Posterior cingulate gyrus (tissue), 11 donors: ENCODE results near the gene BICC1.
"Not testable (repeated sequence)": the region's sequence is repeated elsewhere in the genome, so short reads cannot be mapped to it uniquely, and the experiment has no call there.

Source experiments
- DNase-seq, 10 donors: peaks; one replicate each; pipeline versions ENCODE4 v3.0.0 to v3.0.0-alpha.2; 2020 to 2021; ENCODE audit warnings: mixed read lengths in 3 of 10
- intact Hi-C: fragments of 100-400 bp; cut with DNase I; formaldehyde crosslinking; loops from one replicate; pipeline ENCODE4 v1.15.1; 2023

BICC1 gene

GRCh38 chr10:58590152-58590840, 77.6 kb downstream of the BICC1 start:
- intact Hi-C loops: no loop called here
- no peak for DNase-seq

DNA sequence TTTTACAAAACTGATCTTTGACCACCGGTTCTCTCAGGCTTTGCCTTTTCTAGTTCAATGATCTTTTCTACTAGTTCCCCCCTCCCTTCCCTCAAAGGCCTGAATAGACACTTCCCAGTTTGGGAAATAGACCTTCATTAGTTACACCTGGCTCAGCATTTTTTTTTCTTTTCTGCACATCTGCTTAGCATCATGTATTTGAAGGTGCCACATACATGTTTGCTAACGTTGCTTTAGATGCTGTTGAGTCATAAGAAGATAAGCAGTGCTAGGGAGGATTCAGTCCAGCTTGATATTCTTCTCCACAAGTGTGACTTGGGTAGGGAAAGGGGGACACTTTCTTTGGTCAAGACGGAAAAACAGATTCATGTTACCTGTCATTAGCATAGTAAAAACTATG, 78.3 kb downstream of the BICC1 start:
- no peak for DNase-seq
- intact Hi-C loops: no loop called here

DNA sequence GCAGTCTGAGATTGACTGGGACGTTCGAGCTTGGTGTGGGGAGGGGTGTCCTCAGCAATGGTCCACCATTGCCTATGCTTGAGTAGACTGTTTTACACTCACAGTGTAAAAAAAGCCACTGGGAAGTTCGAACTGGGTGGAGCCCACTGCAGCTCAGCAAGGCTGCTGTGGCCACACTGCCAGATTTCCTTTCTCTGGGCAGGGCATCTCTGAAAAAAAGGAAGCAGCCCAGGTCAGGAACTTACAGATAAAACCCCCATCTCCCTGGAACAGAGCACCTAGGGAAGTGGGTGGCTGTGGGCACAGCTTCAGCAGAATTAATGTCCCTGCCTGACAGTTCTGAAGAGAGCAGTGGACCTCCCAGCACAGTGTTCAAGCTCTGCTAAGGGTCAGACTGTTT, 80.3 kb downstream of the BICC1 start:
- no peak for DNase-seq
- intact Hi-C loops: no loop called here

DNA sequence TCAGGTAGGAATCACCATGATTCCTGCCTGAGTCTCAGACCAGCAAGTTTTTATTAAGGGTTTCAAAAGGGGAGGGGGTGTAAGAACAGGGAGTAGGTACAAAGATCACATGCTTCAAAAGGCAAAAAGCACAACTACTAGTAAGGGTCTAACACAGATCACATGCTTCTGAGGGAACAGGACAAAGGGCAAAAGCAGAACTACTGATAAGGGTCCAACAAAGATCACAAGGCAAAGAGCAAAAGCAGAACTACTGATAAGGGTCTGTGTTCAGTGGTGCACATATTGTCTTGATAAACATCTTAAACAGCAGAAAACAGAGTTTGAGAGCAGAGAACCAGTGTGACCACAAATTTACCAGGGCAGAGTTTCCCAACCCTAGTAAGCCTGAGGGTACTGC, 84.5 kb downstream of the BICC1 start:
- intact Hi-C loops, DNase-seq: not testable (repeated sequence)

- intact Hi-C loops: no loop called here
- no peak for DNase-seq
These were observed 87.4 kb downstream of the BICC1 start for GRCh38 chr10:58599927-58600553.

DNA sequence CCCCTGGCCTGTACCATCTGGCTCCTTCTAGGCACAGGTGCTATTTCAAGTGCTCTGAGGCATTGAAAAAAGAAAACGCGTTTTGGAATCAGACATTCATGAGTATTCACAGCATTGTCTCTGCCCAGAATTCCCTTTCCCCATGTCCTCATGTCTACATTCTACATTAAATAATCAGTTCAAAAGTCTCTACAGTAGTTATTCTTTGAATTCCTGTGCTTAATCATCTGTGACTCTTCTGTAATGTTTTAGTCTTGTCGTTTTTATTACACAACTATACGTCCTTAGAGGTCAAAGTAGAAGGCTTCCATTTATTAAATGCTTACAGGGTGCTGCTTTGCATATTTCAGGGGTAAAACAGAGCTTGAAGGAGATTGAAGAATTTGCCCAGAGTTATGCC, 95.7 kb downstream of the BICC1 start:
- no peak for DNase-seq
- intact Hi-C loops: no loop called here

GRCh38 chr10:58608826-58609531, 96.3 kb downstream of the BICC1 start:
- DNase-seq: no peak
- intact Hi-C loops: no loop called here

DNA sequence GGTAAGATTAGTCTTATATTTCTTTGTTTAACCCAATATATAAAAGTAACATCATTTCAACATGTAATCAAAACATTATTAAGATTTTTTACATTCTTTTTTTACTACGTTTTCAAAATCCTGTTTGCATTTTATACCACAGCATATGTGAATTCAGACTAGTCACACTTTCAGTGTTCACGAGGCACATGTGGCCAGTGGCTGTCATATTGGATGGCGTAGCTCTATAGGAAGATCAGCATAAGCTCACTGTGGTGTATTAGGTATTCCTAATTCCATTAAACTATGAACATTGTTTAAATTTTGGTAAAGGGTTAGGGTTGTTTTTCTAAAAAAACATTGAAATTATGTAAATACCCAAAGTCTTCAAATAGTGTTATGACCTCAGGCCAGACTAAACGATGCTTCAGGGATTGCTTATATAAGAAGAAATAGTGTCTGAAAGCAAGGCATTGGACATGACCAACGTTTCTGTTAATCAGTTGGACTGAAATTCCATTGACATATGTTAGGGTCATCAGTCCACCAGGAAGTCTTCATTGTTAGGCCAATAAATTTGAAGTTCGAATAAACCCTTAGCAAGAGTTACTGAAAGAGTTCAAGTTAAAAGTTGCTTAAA, 97.0 kb downstream of the BICC1 start:
- intact Hi-C loops: no loop called here
- DNase-seq: no peak

GRCh38 chr10:58615237-58615935, 102.7 kb downstream of the BICC1 start:
- no peak for DNase-seq
- intact Hi-C loops: no loop called here

DNA sequence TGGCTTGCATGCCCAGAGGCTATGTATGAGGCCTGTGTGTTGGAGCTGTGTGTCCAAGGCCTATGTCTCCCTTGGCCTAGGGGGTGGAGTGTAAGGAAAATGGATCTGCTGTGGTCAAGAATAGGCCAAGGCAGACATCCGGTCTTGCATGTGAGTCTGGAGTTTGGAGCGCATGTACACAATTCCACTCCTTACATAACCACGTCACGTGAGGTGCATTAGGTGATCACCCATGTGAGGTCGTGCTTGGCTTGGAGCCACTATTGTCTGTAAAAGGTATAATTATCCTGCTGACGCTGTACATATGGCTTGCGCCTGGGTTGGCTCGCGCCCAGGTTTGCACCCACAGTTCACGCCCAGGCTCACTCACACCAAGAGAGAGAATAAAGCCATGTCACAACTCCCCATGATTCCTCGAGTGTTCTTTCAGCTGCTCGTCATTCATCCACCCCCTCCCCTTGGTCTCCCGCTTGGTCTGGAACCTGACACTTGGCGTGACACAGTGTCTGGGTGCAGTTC, 105.5 kb downstream of the BICC1 start:
- DNase-seq: peak in 1 of 10 donors; percentile 56
- intact Hi-C loops: no loop called here

GRCh38 chr10:58621379-58622077, 108.9 kb downstream of the BICC1 start:
- DNase-seq: no peak
- intact Hi-C loops: no loop called here

DNA sequence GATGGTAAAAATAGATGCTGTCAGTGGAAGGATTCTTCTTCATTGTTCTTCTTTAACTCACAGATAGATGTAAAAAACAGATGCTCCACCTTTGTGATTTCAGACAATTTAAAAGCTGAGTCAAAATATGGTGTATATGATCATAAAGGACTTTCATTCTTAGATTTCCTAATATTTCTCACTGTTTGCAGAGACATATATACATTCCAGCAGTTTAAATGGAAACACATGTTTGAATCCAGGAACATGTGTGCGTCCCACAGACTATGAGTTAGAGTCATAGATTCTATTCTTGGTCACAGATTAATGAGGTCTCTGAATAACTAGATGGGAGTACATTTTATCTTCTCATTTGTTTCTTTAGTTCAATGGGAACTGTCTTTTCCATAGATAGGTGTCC, 109.6 kb downstream of the BICC1 start:
- intact Hi-C loops: no loop called here
- no peak for DNase-seq

GRCh38 chr10:58625070-58625469, 112.4 kb downstream of the BICC1 start:
- intact Hi-C loops: no loop called here
- DNase-seq: no peak

DNA sequence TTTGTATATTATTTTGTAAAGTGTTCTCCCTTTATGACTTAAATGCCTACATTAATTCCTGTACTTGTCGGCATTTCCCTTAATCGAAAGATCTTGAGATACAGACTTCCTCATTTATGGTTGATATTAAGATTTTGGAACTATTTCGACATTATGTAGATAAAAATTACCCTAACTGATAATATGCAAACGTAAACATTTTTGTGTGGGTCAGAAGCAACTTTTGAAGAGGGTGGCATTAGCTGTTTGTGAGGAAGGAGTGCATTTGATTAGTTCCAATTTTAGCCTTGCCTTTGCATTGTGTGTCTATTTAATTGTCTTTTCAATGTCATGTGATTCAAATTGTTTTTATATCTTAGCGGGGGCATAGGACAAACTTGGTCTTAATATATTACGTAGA, 114.7 kb downstream of the BICC1 start:
- no peak for DNase-seq
- intact Hi-C loops: no loop called here

GRCh38 chr10:58631715-58632114, 119.0 kb downstream of the BICC1 start:
- intact Hi-C loops: no loop called here
- no peak for DNase-seq

DNA sequence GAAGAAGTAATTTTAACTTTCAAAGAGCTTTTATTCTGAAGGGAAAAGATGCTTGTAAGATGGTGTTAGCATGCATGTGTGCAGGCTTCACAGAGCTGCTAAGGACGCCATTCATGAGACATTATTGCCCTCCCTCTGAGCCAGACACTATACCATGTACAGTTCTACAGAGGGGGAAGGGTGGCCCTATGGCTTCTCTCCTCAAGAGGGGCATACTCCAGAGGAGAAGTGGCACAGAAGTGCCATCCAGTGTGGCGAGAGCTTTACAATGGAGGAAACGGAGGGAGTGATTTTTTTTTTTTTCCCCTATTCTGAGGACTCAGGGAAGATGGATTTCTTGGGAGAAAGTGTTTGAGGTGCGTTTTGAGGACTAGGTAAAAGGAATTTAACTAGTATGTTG, 119.5 kb downstream of the BICC1 start:
- no peak for DNase-seq
- intact Hi-C loops: no loop called here

DNA sequence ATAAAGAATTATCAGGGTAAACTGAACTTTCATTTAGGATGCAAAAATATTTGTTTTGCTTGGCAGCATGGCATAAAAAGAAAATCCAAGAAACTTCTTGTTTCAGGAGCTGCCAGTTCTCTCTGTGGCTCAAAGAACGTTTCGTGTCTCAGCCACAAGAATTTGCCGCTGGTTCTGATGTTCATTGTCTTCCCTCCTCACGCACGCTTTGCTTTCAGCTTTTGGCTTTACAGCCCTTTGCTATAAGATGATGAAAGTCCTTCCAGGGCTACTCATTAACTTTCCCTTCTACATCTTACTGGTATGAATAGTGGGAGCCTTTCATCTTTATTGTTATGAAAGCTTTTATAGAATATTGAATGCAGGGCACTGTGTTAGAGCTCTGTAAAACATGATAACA, 124.7 kb downstream of the BICC1 start:
- DNase-seq: peak in 1 of 10 donors; percentile 41
- intact Hi-C loops: no loop called here

DNA sequence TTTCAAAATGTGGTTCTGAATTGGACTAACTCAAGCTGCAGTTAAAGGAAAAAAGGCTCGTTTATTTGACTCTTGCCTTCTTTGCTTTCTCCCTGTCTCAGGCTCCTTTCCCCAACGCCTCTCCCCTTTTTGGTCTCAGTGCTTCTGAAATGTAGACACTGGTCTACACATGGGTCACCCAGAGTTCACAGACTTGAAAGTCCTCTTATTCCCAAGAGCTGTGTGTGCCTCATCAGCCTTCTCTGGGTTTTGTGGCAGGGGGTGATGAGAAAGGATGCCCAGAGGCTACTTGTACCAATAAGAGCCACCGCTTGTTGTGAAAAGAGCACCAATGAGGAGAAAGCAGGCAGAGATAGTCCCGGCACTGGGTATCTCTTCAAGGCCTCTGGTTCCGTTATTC, 125.7 kb downstream of the BICC1 start:
- no peak for DNase-seq

GRCh38 chr10:58641095-58641531, 128.4 kb downstream of the BICC1 start:
- intact Hi-C loops: no loop called here
- DNase-seq: no peak

More for the DNA sequence above, 125.7 kb downstream of the BICC1 start:
- intact Hi-C loops: no loop called here

DNA sequence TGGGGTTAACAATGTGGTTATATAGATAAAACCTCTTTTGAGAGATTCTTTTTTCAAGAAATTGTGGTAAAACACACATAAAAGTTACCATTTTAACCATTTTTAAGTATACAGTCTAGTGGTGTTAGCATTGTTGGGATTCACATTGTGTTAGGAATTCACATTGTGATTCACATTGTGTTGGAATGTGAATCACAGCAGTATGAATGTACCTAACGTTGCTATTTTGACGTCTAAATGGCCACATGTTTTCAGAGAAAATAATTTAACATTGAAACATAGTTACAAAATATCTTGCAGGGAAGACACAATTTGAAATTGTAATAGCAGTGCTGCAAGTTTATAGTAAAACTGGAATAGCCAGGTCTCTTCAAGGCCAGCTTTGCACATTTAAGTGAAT, 129.0 kb downstream of the BICC1 start:
- DNase-seq: no peak

More for the DNA sequence above, 129.0 kb downstream of the BICC1 start:
- intact Hi-C loops: no loop called here
